ENCODE data around the gene HPDL. TPM values are rescaled to one million over a fixed set of nuclear protein-coding genes. Genes with fewer than 3 reads are reported as not detected.

Gene HPDL
- total RNA-seq, 1 donor from 2014 or later = 26.8 TPM

DNA sequence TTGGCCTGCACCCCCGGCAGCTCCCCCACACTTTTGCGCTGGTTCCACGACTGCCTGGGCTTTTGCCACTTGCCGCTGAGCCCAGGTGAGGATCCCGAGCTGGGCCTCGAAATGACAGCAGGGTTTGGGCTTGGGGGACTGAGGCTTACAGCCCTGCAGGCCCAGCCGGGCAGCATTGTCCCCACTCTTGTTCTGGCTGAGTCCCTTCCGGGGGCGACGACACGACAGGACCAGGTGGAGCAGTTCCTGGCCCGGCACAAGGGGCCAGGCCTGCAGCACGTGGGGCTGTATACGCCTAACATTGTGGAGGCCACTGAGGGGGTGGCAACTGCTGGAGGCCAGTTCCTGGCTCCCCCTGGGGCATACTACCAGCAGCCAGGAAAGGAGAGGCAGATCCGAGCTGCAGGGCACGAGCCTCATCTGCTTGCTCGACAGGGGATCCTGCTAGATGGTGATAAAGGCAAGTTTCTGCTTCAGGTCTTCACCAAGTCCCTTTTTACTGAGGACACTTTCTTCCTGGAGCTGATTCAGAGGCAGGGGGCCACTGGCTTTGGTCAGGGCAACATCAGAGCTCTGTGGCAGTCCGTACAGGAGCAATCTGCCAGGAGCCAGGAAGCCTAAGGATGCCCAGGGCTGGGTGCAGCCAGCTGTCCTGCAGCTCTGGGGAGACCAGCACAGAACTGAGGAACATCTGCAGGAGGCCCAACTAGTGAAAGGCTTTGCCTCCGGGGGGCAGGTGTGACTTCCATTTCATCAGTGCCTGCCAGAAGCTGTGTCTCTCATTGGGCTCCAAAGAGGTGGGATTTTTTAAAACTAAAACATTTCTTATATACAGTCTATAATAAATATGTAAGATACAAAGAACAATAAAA lies 1.2 kb downstream of the HPDL start:
- peak overlapping the region; percentile 58 for H3K27ac Mint-ChIP-seq

DNA sequence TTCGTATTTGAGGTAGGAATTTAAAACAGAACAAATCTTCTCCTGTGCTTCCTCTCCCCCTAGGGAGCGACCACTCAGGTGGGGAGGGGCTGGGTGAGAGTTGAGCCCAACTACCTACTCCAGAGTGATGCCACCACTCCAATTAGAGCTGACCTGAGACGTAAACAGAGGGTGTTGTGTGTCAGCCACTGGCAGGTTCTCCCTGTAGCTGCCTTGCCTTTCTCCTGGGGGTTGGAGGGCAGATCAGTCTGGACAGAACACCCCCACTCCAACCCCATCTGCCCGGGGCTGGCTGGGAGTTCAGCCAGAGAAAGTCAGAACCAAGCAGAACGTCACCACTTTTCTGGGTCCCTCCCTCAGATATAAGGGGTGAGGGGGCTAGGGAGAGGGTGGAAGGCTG lies 2.0 kb downstream of the HPDL start:
- DNase-seq (ENCODE audit: low spot score) = no peak
- H3K4me3 Mint-ChIP-seq (ENCODE audit: low read depth) = peak overlapping the region; percentile 73
- H3K27me3 Mint-ChIP-seq (ENCODE audit: low read depth) = no peaks in the 10 kb centered on the region
- H3K36me3 Mint-ChIP-seq (ENCODE audit: low read depth) = peaks cover 34% of the 10 kb centered on the region
- H3K27ac Mint-ChIP-seq = no peak overlapping the region
- peaks cover 16% of the 10 kb centered on the region for H3K4me1 Mint-ChIP-seq (ENCODE audit: low read depth)
- no peaks in the 10 kb centered on the region for H3K9me3 Mint-ChIP-seq
- intact Hi-C loops (cut with micrococcal nuclease) = no loop called here

More for the DNA sequence above, 1.2 kb downstream of the HPDL start:
- peaks cover 16% of the 10 kb centered on the region for H3K4me1 Mint-ChIP-seq (ENCODE audit: low read depth)
- DNase-seq (ENCODE audit: low spot score) = no peak
- H3K36me3 Mint-ChIP-seq (ENCODE audit: low read depth) = peaks cover 30% of the 10 kb centered on the region
- H3K27me3 Mint-ChIP-seq (ENCODE audit: low read depth) = no peaks in the 10 kb centered on the region
- no peaks in the 10 kb centered on the region for H3K9me3 Mint-ChIP-seq
- peak overlapping the region; percentile 76 for H3K4me3 Mint-ChIP-seq (ENCODE audit: low read depth)
- intact Hi-C loops (cut with micrococcal nuclease) = loop anchor here (2.0 kb wide), 1 partner anchor 23 kb away; no protein-coding TSS in a partner anchor

DNA sequence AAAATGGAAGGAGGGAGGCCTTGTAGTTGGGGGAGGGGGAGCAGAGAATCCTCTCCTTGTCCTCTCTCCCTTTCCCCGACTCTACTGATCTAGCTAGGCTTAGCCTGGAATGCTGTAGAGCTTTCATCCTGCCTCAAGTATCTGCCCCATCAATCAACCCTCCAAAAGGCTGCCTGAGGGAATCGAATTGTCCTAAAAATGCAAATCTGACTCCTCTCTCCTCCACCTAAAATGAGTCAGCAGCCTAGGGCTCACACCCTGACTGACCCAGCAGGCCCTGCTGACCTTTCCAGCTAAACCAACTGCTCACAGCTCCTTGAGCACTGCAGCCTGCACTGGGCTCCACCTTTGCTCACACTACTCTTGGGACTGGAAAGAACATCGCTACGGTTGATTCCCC lies 2.8 kb downstream of the HPDL start:
- DNase-seq (ENCODE audit: low spot score) = no peak
- Mint-ChIP-seq H3K27me3 (ENCODE audit: low read depth) (no peaks in the 10 kb centered on the region), H3K4me3 (ENCODE audit: low read depth) (peak overlapping the region; percentile 19), H3K36me3 (ENCODE audit: low read depth) (peaks cover 35% of the 10 kb centered on the region), H3K27ac (no peak overlapping the region), H3K4me1 (ENCODE audit: low read depth) (peaks cover 19% of the 10 kb centered on the region), H3K9me3 (no peaks in the 10 kb centered on the region)
- intact Hi-C loops (cut with micrococcal nuclease) = no loop called here

DNA sequence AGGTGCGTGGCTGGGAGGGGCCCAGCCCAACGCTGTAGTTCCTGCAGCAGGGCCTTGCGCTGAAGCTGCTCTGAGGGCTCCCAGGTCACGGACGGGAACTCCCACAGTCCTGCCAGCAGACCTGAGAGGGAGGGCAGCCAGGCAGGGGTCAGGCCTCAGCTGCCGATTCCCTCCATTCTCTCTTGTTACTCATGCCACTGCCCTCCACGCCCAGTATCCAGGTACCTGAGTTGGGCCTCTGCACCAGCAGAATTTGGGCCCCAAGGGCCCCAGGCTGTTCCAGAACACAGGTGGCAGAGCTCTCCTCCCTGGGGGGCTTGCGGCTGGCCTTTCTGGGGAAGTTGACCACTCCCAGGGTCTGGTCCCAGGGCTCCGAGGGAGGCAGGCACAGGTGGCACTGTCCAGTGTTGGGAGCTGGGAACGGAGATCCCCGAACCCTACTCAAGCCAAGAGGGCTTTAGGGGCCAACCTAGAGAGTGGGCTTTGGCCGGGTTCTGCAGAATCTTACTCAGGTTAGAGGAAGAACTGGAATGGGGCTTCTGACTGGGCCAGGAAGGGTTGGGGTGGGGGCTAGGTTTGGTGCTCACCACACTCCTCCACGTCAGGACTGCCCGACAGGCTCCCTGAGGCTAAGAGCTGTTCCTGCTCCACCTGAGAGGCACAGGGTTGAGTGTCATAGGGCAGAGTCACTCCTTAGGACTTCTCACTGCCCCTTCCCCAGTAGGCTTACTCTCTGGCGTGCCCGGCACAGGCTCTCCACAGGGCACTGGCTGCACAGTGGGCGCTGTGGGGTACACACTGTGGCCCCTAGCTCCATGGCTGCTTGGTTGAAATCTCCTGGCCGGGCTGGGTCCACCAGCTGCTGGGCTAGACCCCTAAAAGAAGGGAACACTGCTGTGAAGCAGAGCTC lies 5.0 kb downstream of the HPDL start:
- Mint-ChIP-seq H3K36me3 (ENCODE audit: low read depth) (peaks cover 35% of the 10 kb centered on the region), H3K9me3 (no peaks in the 10 kb centered on the region), H3K4me3 (ENCODE audit: low read depth) (no peak overlapping the region), H3K4me1 (ENCODE audit: low read depth) (peaks cover 30% of the 10 kb centered on the region), H3K27ac (no peak overlapping the region), H3K27me3 (ENCODE audit: low read depth) (no peaks in the 10 kb centered on the region)
- intact Hi-C loops (cut with micrococcal nuclease) = no loop called here
- no peak for DNase-seq (ENCODE audit: low spot score)

DNA sequence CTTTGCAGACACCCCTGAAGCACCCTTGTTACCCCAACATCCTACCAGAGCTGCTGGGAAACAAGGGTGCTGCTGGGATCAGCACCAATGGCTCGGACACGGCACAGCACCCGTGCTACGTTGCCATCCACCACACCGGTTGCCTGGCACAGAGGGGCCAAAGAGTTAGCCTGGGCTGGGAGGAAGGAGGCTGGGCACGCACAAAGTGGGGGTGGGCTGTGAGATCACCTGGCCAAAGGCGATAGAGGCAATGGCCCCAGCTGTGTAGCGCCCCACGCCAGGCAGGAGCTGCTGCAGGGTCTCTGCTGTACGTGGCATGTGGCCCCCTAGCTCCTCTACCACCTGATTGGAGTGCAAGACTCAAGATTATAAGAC lies 5.6 kb downstream of the HPDL start:
- Mint-ChIP-seq H3K27ac (no peak overlapping the region), H3K4me1 (ENCODE audit: low read depth) (peaks cover 32% of the 10 kb centered on the region), H3K27me3 (ENCODE audit: low read depth) (no peaks in the 10 kb centered on the region), H3K4me3 (ENCODE audit: low read depth) (no peak overlapping the region), H3K36me3 (ENCODE audit: low read depth) (peaks cover 36% of the 10 kb centered on the region), H3K9me3 (no peaks in the 10 kb centered on the region)
- DNase-seq (ENCODE audit: low spot score) = no peak
- intact Hi-C loops (cut with micrococcal nuclease) = no loop called here

DNA sequence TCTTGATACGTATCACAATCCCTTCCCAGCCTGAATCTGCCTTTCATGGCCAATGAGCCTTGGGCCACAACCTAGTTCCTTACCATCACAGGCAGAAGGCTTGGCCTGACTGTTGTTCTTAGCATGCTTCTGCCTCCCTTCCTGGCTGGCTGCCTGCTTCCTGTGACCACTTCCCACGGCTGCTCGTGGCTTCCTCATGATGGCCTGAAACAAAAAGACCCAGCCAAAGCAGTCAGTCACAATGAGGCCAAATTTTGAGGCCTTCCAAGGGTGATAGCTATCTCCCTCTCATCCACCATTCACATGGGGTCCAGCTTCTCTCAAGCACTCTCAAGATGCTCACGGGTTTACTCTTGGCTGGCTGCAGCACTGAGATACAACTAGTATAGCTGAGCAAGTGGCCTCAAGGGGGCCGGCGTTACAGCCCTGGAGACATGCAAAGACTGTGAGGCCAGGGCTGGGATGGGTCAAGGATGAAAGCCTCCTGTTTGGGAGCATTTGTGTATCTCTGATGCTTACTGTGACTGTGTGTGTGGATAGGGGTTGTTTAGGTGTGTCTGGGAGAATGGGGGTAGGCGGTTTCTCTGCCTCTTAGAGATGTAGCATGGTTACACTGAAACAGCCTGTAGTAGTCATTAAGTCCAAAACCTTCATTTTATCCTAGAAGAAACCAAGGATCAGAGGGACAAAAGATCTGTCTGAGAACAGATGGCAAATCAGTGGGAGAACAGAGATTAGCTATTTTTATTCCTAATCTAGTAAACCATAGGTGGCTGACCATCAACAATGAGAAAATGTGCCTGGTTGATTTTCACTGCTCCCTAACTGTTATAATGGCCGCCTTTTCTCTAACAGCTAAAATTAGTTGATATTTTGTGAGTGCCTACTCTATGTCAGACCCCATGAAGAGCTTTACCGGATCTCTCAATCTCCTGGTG lies 7.9 kb downstream of the HPDL start:
- H3K27me3 Mint-ChIP-seq (ENCODE audit: low read depth) = no peaks in the 10 kb centered on the region
- peaks cover 6% of the 10 kb centered on the region for H3K9me3 Mint-ChIP-seq
- peaks cover 31% of the 10 kb centered on the region for H3K4me1 Mint-ChIP-seq (ENCODE audit: low read depth)
- H3K27ac Mint-ChIP-seq = peak overlapping the region; percentile 13
- intact Hi-C loops (cut with micrococcal nuclease) = no loop called here
- DNase-seq (ENCODE audit: low spot score) = no peak
- H3K4me3 Mint-ChIP-seq (ENCODE audit: low read depth) = no peak overlapping the region
- peaks cover 41% of the 10 kb centered on the region for H3K36me3 Mint-ChIP-seq (ENCODE audit: low read depth)

DNA sequence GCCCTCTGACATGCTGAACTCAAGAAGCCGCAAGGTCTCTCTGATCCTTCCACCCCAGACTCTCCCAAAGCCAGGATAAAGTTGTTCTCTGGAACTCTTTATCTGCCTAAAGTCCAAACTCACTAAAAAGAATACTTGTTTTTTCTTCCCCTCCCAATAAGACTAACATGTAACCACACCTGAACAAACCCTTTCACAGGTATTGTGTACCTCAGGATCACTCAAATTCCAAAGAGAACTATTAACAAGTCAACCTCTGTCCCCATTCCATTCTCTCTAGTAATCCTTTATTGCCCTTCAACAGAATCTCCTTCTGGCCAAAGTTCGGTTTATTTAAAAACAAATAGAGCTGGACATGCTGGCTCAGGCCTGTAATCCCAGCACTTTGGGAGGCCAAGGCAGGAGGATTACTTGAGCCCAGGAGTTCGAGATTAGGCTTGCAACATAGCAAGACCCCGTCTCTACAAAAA lies 9.2 kb downstream of the HPDL start:
- Mint-ChIP-seq H3K4me3 (ENCODE audit: low read depth) (no peak overlapping the region), H3K27me3 (ENCODE audit: low read depth) (no peaks in the 10 kb centered on the region), H3K36me3 (ENCODE audit: low read depth) (peaks cover 38% of the 10 kb centered on the region), H3K27ac (peak overlapping the region; percentile 4), H3K9me3 (peaks cover 6% of the 10 kb centered on the region), H3K4me1 (ENCODE audit: low read depth) (peaks cover 32% of the 10 kb centered on the region)
- intact Hi-C loops (cut with micrococcal nuclease) = no loop called here
- DNase-seq (ENCODE audit: low spot score) = no peak

DNA sequence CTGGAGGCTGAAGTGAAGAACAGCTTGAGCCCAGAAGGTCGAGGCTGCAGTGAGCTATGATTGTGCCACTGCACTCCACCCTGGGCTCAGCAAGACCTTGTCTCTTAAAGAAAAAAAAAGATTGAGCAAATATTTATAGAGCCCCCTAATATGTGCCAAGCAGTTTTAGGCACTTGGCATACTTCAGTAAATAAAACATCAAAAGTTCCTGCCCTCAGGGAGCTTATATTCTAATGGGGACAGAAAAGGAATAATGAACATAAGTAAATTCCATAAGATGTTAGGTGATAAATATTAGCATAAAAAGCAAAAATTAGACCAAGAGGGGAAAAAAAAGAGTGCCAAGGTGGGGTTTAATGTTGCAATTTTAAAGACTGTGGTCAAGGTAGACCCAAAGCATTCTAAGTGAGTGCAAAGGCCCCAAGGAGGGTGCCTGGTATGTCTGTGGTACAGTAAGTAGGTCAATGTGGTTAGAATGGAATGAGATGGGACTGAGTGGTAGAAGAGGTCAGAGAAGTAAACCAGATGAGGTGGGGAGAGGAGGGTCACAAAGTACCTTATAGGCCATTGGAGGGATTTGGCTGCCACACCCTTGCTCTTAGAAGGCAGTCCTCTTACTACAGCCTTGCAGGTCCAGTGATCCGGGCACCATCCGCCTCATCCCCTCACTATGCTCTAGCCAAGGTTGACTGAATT lies 11.1 kb downstream of the HPDL start:
- H3K36me3 Mint-ChIP-seq (ENCODE audit: low read depth) = peaks cover 46% of the 10 kb centered on the region
- no peaks in the 10 kb centered on the region for H3K27me3 Mint-ChIP-seq (ENCODE audit: low read depth)
- DNase-seq (ENCODE audit: low spot score) = no peak
- intact Hi-C loops (cut with micrococcal nuclease) = no loop called here
- peak overlapping the region; percentile 32 for H3K27ac Mint-ChIP-seq
- peak overlapping the region; percentile 53 for H3K4me3 Mint-ChIP-seq (ENCODE audit: low read depth)
- peaks cover 44% of the 10 kb centered on the region for H3K4me1 Mint-ChIP-seq (ENCODE audit: low read depth)
- peaks cover 6% of the 10 kb centered on the region for H3K9me3 Mint-ChIP-seq

DNA sequence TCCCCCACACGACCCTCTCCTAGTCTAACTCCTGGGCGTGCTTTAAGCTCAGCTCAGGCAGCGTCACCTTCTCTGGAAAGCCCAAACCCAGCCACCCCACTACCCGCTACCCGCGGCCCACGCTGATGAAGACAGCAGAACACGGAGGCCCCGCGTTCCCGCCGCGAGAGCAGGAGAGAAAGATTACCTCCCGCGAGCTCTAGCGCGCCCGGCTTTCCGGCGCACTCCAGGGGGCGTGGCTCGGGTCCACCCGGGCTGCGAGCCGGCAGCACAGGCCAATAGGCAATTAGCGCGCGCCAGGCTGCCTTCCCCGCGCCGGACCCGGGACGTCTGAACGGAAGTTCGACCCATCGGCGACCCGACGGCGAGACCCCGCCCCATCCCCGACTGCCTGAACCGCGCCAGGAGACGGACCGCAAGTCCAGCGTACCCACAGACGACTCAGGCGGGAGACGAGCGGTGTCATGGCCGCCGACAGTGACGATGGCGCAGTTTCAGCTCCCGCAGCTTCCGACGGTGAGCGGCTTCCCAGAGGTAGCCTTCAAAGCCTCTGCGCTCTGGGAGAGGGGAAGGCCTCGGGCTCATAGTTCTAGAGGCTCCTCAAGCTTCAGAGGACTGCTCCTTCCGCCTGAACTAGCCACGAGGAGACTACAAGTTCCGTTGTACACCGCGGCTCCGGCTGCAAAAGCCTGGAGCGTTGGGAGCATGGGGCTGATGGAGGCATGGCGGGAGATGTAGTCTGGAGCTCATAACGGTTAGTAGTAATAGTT lies 13.3 kb downstream of the HPDL start, which contains the start of the genes MUTYH and TOE1:
Gene MUTYH (minus strand): TSS at position 652 of the 770 bp plus-strand sequence. CDS start 5,935 bp downstream, outside the sequence.
Gene TOE1 (plus strand): TSS at position 382 of the 770 bp plus-strand sequence. CDS start 83 bp downstream, at position 465.
- Mint-ChIP-seq H3K9me3 (peaks cover 6% of the 10 kb centered on the region), H3K27ac (peak within 1 kb of the TSS; percentile 99), H3K4me3 (ENCODE audit: low read depth) (peak within 1 kb of the TSS; percentile 95), H3K36me3 (ENCODE audit: low read depth) (peaks cover 60% of the 10 kb centered on the region), H3K4me1 (ENCODE audit: low read depth) (peaks cover 37% of the 10 kb centered on the region), H3K27me3 (ENCODE audit: low read depth) (no peaks in the 10 kb centered on the region)
- DNase-seq (ENCODE audit: low spot score) = peak; percentile 95
- intact Hi-C loops (cut with micrococcal nuclease) = loop anchor here (1.0 to 5.0 kb wide), 7 partner anchors 14 to 348 kb away; partner anchors contain the start of genes CCDC163, HPDL, MMACHC and TESK2

DNA sequence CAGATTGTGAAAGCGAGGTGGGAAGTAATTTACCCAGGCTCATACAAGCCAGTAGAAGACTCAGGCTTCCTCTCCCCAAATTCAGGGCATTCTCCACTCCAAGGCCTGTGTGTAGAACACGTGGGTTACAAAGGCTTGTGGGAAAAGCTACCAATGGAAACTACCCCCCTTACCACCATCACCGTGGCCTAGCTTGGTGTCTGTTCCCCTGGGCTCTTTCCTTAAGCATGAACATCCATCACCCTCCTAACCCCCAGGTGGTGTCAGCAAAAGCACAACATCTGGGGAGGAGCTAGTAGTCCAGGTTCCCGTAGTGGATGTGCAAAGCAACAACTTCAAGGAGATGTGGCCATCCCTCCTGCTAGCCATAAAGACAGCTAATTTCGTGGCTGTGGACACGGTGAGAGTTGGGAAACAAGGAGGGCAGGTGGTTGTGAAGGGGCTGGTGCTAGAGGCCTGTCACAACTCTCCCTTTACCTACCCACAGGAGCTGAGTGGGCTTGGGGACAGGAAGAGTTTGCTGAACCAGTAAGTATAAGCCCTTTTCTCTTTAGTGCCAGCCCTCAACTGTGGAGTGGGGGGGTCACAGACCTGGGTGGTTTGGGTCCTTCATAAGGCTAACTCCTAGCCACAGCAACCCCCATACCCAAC lies 14.2 kb downstream of the HPDL start:
- peak overlapping the region; percentile 99 for H3K27ac Mint-ChIP-seq
- no peak for DNase-seq (ENCODE audit: low spot score)
- peak overlapping the region; percentile 95 for H3K4me3 Mint-ChIP-seq (ENCODE audit: low read depth)
- peaks cover 68% of the 10 kb centered on the region for H3K36me3 Mint-ChIP-seq (ENCODE audit: low read depth)
- no peaks in the 10 kb centered on the region for H3K27me3 Mint-ChIP-seq (ENCODE audit: low read depth)
- intact Hi-C loops (cut with micrococcal nuclease) = loop anchor here (1.0 to 5.0 kb wide), 7 partner anchors 15 to 347 kb away; partner anchors contain the start of genes CCDC163, HPDL, MMACHC and TESK2
- H3K9me3 Mint-ChIP-seq = peaks cover 6% of the 10 kb centered on the region
- peaks cover 31% of the 10 kb centered on the region for H3K4me1 Mint-ChIP-seq (ENCODE audit: low read depth)
